B cell (primary cell): ENCODE measurements around the gene IFRD2. TPM values are rescaled to one million over a fixed set of nuclear protein-coding genes. Genes with fewer than 3 reads are reported as not detected.

Experiments used
- ATAC-seq: fragments of 200-7000 bp; cut with Tn5 transposase; one replicate; pipeline ENCODE4 v1.10.0; 2021; ENCODE audit warnings: low read depth, mild to moderate bottlenecking, moderate number of reproducible peaks, moderate library complexity
- CTCF ChIA-PET: fragments of 350-600 bp; sonication (Branson Sonifier 250); formaldehyde crosslinking; loops from one replicate; lab custom pipeline; 2021; ENCODE audit warnings: antibody characterized with exemption, inconsistent platforms; lab: Charles Lee
- POLR2A ChIA-PET: fragments of 350-600 bp; sonication (Branson Sonifier 250); formaldehyde crosslinking; loops from one replicate; lab custom pipeline; 2021; ENCODE audit warnings: antibody characterized with exemption; lab: Charles Lee
- DNase-seq: peaks from one replicate; pipeline ENCODE4 v3.0.0; 2013
- H2AFZ ChIP-seq: 2 replicates; pipeline ENCODE4 v1.6.1; 2012; ENCODE audit warnings: mild to moderate bottlenecking, low read depth, low read length; ENCODE audit not compliant: insufficient read depth, poor library complexity, severe bottlenecking
- H3K27ac ChIP-seq, 2 donors: 1 replicate in 1 of 2; 2 replicates in 1 of 2; pipeline ENCODE4 v1.5.1; 2012 to 2013; ENCODE audit warnings: low read length in 2 of 2, mild to moderate bottlenecking in 2 of 2, moderate library complexity in 1 of 2
- H3K27me3 ChIP-seq, 4 experiments: fragments of 200-600 bp in 1 of 4; sonication (generic) in 1 of 4; replicated peaks in 1 of 4; 1 replicate in 2 of 4; 2 replicates in 2 of 4; pipeline versions ENCODE4 v1.6.1 to v1.7.0; 2013 to 2016; ENCODE audit warnings: low read length in 3 of 4, mild to moderate bottlenecking in 2 of 4, mixed read lengths in 1 of 4, moderate library complexity in 1 of 4; ENCODE audit not compliant: insufficient read depth in 4 of 4, control insufficient read depth in 3 of 4; ENCODE audit errors: control extremely low read depth in 1 of 4
- H3K36me3 ChIP-seq, 2 experiments: replicated peaks in 1 of 2; 1 replicate in 1 of 2; 2 replicates in 1 of 2; pipeline versions ENCODE4 v1.6.1 to v1.7.1; 2013; ENCODE audit warnings: low read length in 1 of 2; ENCODE audit not compliant: insufficient read depth in 2 of 2, control insufficient read depth in 1 of 2; ENCODE audit errors: control extremely low read depth in 1 of 2, extremely low read depth in 1 of 2
- H3K4me1 ChIP-seq, 2 donors: fragments of 200-600 bp in 1 of 2; sonication (generic) in 1 of 2; 1 replicate in 1 of 2; 2 replicates in 1 of 2; pipeline versions ENCODE4 v1.5.1 to v1.6.1; 2013 to 2017; ENCODE audit warnings: low read length in 2 of 2; ENCODE audit not compliant: control insufficient read depth in 2 of 2, insufficient read depth in 2 of 2
- H3K4me2 ChIP-seq: replicated peaks from 2 replicates; pipeline ENCODE3; 2012; ENCODE audit warnings: mild to moderate bottlenecking, low read depth, low read length; ENCODE audit not compliant: poor library complexity, severe bottlenecking
- H3K4me3 ChIP-seq, 5 experiments: fragments of 200-600 bp in 1 of 5; sonication (generic) in 1 of 5; 1 replicate in 3 of 5; 2 replicates in 2 of 5; pipeline versions ENCODE4 v1.5.1 to v1.7.0; 2011 to 2016; ENCODE audit warnings: low read length in 4 of 5, mild to moderate bottlenecking in 4 of 5, low read depth in 2 of 5, control low read depth in 1 of 5, moderate library complexity in 1 of 5; ENCODE audit not compliant: insufficient read depth in 1 of 5; ENCODE audit errors: control extremely low read depth in 1 of 5, extremely low read depth in 1 of 5
- H3K79me2 ChIP-seq: fragments of 200-600 bp; sonication (generic); one replicate; pipeline ENCODE4 v1.6.0; 2016; ENCODE audit warnings: low read length; ENCODE audit not compliant: control insufficient read depth, insufficient read depth
- H3K9ac ChIP-seq: fragments of 200-600 bp; sonication (generic); 2 replicates; pipeline ENCODE4 v1.6.1; 2017; ENCODE audit warnings: mild to moderate bottlenecking, low read length, moderate library complexity
- H3K9me3 ChIP-seq, 3 donors: one replicate each; pipeline versions ENCODE4 v1.6.1 to v1.7.1; 2013; ENCODE audit warnings: low read length in 2 of 3; ENCODE audit not compliant: control insufficient read depth in 2 of 3, insufficient read depth in 1 of 3; ENCODE audit errors: control extremely low read depth in 1 of 3
- H4K20me1 ChIP-seq: 2 replicates; pipeline ENCODE4 v1.6.0; 2012; ENCODE audit warnings: mild to moderate bottlenecking, low read length; ENCODE audit not compliant: insufficient read depth, control insufficient read depth, poor library complexity, severe bottlenecking
- H3K27ac Mint-ChIP-seq: one replicate; pipeline ENCODE4 v1.8.0; 2021; ENCODE audit warnings: mixed read lengths
- H3K27me3 Mint-ChIP-seq: one replicate; pipeline ENCODE4 v1.8.0; 2021; ENCODE audit warnings: mixed read lengths
- H3K4me1 Mint-ChIP-seq: one replicate; pipeline ENCODE4 v1.8.0; 2021; ENCODE audit warnings: mixed read lengths
- H3K4me3 Mint-ChIP-seq: one replicate; pipeline ENCODE4 v1.8.0; 2021; ENCODE audit warnings: mixed read lengths
- H3K9me3 Mint-ChIP-seq: one replicate; pipeline ENCODE4 v1.8.0; 2022; ENCODE audit warnings: mixed read lengths; ENCODE audit not compliant: insufficient read depth
- CTCF ChIP-seq: fragments of 200-600 bp; IDR thresholded peaks from one replicate; pipeline ENCODE4 v1.8.0; 2022; ENCODE audit warnings: antibody characterized with exemption, mild to moderate bottlenecking
- EZH2 ChIP-seq: IDR thresholded peaks from 2 replicates; pipeline ENCODE4 v1.6.1; 2012; ENCODE audit warnings: borderline replicate concordance, low read depth, mild to moderate bottlenecking, moderate library complexity, low read length; ENCODE audit not compliant: insufficient read depth, poor library complexity, severe bottlenecking
- WGBS: methylation state at CpG from one replicate; pipeline ENCODE4 v1.1.5; 2013; ENCODE audit warnings: missing lambda C conversion rate; ENCODE audit not compliant: insufficient coverage; 5-methylcytosine and 5-hydroxymethylcytosine counted together
- intact Hi-C: fragments of 100-400 bp; cut with micrococcal nuclease; formaldehyde crosslinking; loops from one replicate; pipeline ENCODE4 v1.10.0; 2022
- polyA plus RNA-seq: library from polyadenylated mRNA; depleted of rRNA; stranded (reverse); fragments of >200 nt; gene quantifications from 2 replicates; pipeline ENCODE4 v1.2.3, GENCODE V29; 2012
- total RNA-seq, 2 donors: library from RNA; stranded (reverse); fragments of 120-200 nt in 1 of 2; gene quantifications; 1 replicate in 1 of 2; 2 replicates in 1 of 2; pipeline versions ENCODE4 v1.2.3 to v1.2.4, GENCODE V29; 2013 to 2022

Gene IFRD2
- total and polyA plus RNA-seq, 2 donors (not counting 1 experiment from before 2014, with no cell fraction given): 63.4 to 80.1 TPM

GRCh38 chr3:50338965-50339364 is 46.7 kb upstream of the IFRD2 start:
- POLR2A ChIA-PET: interaction anchor here (0.7 to 6.1 kb wide), 9 partner anchors 9 to 1420 kb away, joined by 3 to 96 read pairs (median 7); partner anchors contain the start of genes ARIH2, CYB561D2, HYAL3 and IFRD2
- H3K4me1 Mint-ChIP-seq: peaks cover 51% of the 10 kb centered on the region
- peak overlapping the region; percentile 97 to 98 for H3K27ac ChIP-seq
- no peaks in the 10 kb centered on the region for H3K9me3 Mint-ChIP-seq
- no peaks in the 10 kb centered on the region for H3K27me3 Mint-ChIP-seq
- H4K20me1 ChIP-seq: peaks cover 19% of the 10 kb centered on the region
- H3K4me2 ChIP-seq: peak overlapping the region; percentile 90
- no peaks in the 10 kb centered on the region for H3K9me3 ChIP-seq
- peaks cover 0 to 10% of the 10 kb centered on the region in 2 experiments for H3K36me3 ChIP-seq
- no peak for TF ChIP-seq CTCF
- peaks cover 37 to 70% of the 10 kb centered on the region in 2 donors for H3K4me1 ChIP-seq
- H3K27ac Mint-ChIP-seq: peak overlapping the region; percentile 99
- CTCF ChIA-PET: interaction anchor here (2.0 to 3.9 kb wide), 2 partner anchors 10 to 11 kb away, joined by 4 to 37 read pairs; partner anchors contain the start of genes CYB561D2, NPRL2 and TUSC2
- peaks cover 53% of the 10 kb centered on the region for H3K79me2 ChIP-seq
- intact Hi-C loops: loop anchor here (5.0 kb wide), 1 partner anchor 102 kb away; the partner anchor contains the start of gene GNAI2
- H3K27me3 ChIP-seq: no peaks in the 10 kb centered on the region
- H3K4me3 ChIP-seq: peak overlapping the region; percentile 51 to 86 (median 68)
- DNase-seq (peak; percentile 64), ATAC-seq (no peak)
- 3% methylated on average over 5 of the region's 5 CpGs for WGBS
- H3K4me3 Mint-ChIP-seq: peak overlapping the region; percentile 96
- H2AFZ ChIP-seq: peak overlapping the region; percentile 74
- peak overlapping the region; percentile 89 for H3K9ac ChIP-seq

- Histone ChIP-seq H3K27me3 (no peaks in the 10 kb centered on the region), H3K36me3 (peaks cover 0 to 19% of the 10 kb centered on the region in 2 experiments), H4K20me1 (peaks cover 31% of the 10 kb centered on the region), H3K4me2 (peak overlapping the region; percentile 90), H3K4me3 (peak overlapping the region; percentile 39 to 86 (median 68)), H3K9ac (peak overlapping the region; percentile 89), H3K79me2 (peaks cover 66% of the 10 kb centered on the region), H2AFZ (peak overlapping the region; percentile 74), H3K4me1 (peaks cover 37 to 74% of the 10 kb centered on the region in 2 donors), H3K9me3 (no peaks in the 10 kb centered on the region), H3K27ac (peak overlapping the region; percentile 97 to 98)
- POLR2A ChIA-PET: interaction anchor here (0.5 to 6.1 kb wide), 19 partner anchors 8 to 1817 kb away, joined by 3 to 96 read pairs (median 6); partner anchors contain the start of genes ABHD14B, C3orf18, CYB561D2 and HEMK1
- no peaks in the 10 kb centered on the region for H3K27me3 Mint-ChIP-seq
- DNase-seq: peak; percentile 97
- intact Hi-C loops: loop anchor here (1.0 to 5.0 kb wide), 8 partner anchors 8 to 100 kb away; partner anchors contain the start of genes CYB561D2, GNAI2, HYAL3 and NAA80
- CTCF ChIA-PET: interaction anchor here (0.7 to 3.9 kb wide), 19 partner anchors 10 to 279 kb away, joined by 3 to 37 read pairs (median 4); partner anchors contain the start of genes CYB561D2, HYAL2, HYAL3 and IFRD2
- H3K4me3 Mint-ChIP-seq: peak overlapping the region; percentile 96
- TF ChIP-seq CTCF (no peak), EZH2 (no peak)
- peaks cover 55% of the 10 kb centered on the region for H3K4me1 Mint-ChIP-seq
- peak overlapping the region; percentile 99 for H3K27ac Mint-ChIP-seq
- no peaks in the 10 kb centered on the region for H3K9me3 Mint-ChIP-seq
- ATAC-seq: peak; percentile 84
- WGBS: under 1% methylated on average over 79 of the region's 79 CpGs
Observed at GRCh38 chr3:50337175-50337861, 45.1 kb upstream of the IFRD2 start.
